Measurements from ENCODE around the gene CTTN.

The CTTN gene

GRCh38 chr11:70427436-70427835 lies 29.1 kb downstream of the CTTN start:
- DNase-seq (ENCODE audit: low read depth), result no peak
- no peak overlapping the region for H3K4me3 ChIP-seq (ENCODE audit: low read depth, low read length)
- TF ChIP-seq CTCF (IDR thresholded peaks at IDR 0.05; ENCODE audit: insufficient read depth, low read depth, low read length, missing control alignments), result no peak

- no peak overlapping the region for H3K4me3 ChIP-seq (ENCODE audit: low read depth, low read length)
- no peak for TF ChIP-seq CTCF (IDR thresholded peaks at IDR 0.05; ENCODE audit: insufficient read depth, low read depth, low read length, missing control alignments)
- DNase-seq (ENCODE audit: low read depth), result no peak
Measured at GRCh38 chr11:70428701-70429427, 30.5 kb downstream of the CTTN start.

GRCh38 chr11:70429428-70429705 lies 31.0 kb downstream of the CTTN start:
- no peak overlapping the region for H3K4me3 ChIP-seq (ENCODE audit: low read depth, low read length)
- DNase-seq (ENCODE audit: low read depth), result no peak
- no peak for TF ChIP-seq CTCF (IDR thresholded peaks at IDR 0.05; ENCODE audit: insufficient read depth, low read depth, low read length, missing control alignments)

GRCh38 chr11:70429724-70430521 lies 31.6 kb downstream of the CTTN start:
- no peak for DNase-seq (ENCODE audit: low read depth)
- no peak for TF ChIP-seq CTCF (IDR thresholded peaks at IDR 0.05; ENCODE audit: insufficient read depth, low read depth, low read length, missing control alignments)
- no peak overlapping the region for H3K4me3 ChIP-seq (ENCODE audit: low read depth, low read length)

GRCh38 chr11:70430671-70431574 lies 32.6 kb downstream of the CTTN start:
- no peak for DNase-seq (ENCODE audit: low read depth)
- TF ChIP-seq CTCF (IDR thresholded peaks at IDR 0.05; ENCODE audit: insufficient read depth, low read depth, low read length, missing control alignments), result no peak
- no peak overlapping the region for H3K4me3 ChIP-seq (ENCODE audit: low read depth, low read length)

GRCh38 chr11:70431611-70432010 lies 33.3 kb downstream of the CTTN start:
- no peak for DNase-seq (ENCODE audit: low read depth)
- no peak for TF ChIP-seq CTCF (IDR thresholded peaks at IDR 0.05; ENCODE audit: insufficient read depth, low read depth, low read length, missing control alignments)

More at GRCh38 chr11:70431611-70432010, 33.3 kb downstream of the CTTN start:
- no peak overlapping the region for H3K4me3 ChIP-seq (ENCODE audit: low read depth, low read length)

Data from GM12865 (cell line).